GM19193 (cell line): ENCODE measurements around the gene MRPS30.

Source experiments
- POLR2A ChIP-seq: IDR thresholded peaks from 4 replicates; pipeline ENCODE4 v1.6.1; 2011; ENCODE audit not compliant: insufficient read depth, insufficient read length; ENCODE audit errors: extremely low read depth

Gene MRPS30

GRCh38 chr5:44809956-44810420 lies 1.2 kb downstream of the MRPS30 start:
- TF ChIP-seq POLR2A, result no peak

- TF ChIP-seq POLR2A, result no peak
These were observed 6.0 kb downstream of the MRPS30 start for GRCh38 chr5:44814761-44815160.

DNA sequence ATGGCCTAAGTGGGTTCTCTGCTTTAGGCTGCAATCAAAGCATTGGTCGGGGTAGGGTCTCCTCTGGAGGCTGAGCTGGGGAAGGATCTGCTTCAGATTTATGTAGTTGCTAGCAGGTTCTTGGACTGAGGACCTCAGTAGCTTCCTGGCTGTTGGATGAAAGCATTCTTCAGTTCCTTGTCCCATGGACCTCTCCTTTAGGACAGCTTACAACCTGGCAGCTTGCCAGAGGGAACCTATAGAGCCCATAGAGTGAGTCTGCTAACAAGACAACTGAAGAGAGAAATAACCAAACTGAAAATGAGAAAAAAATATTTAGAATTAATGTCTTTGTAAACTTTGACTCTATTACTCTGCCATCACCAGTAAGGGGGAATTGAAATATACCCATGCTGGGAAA lies 12.4 kb downstream of the MRPS30 start:
- no peak for TF ChIP-seq POLR2A

GRCh38 chr5:44827681-44828080 lies 18.9 kb downstream of the MRPS30 start:
- no peak for TF ChIP-seq POLR2A

GRCh38 chr5:44828719-44829118 lies 20.0 kb downstream of the MRPS30 start:
- no peak for TF ChIP-seq POLR2A

DNA sequence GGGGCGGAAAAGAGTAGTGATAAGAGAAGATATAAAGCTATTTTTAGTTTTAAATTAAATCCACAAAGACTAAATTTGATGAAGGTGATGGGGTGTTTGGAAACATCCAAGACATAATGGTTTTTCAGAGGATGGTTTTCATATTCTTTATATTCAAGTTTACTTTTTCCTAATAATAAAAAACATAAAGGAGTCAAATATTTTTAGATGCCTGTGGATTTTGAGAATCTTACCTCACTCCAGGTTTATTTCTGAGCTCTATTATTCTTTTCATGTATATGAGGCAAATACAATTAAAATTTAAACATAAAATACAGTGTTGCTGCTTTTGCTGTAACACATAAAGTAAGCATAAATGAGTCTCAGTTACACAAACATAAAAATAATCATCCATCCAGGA lies 22.2 kb downstream of the MRPS30 start:
- no peak for TF ChIP-seq POLR2A

- no peak for TF ChIP-seq POLR2A
These were observed 24.5 kb downstream of the MRPS30 start for GRCh38 chr5:44833249-44833648.

DNA sequence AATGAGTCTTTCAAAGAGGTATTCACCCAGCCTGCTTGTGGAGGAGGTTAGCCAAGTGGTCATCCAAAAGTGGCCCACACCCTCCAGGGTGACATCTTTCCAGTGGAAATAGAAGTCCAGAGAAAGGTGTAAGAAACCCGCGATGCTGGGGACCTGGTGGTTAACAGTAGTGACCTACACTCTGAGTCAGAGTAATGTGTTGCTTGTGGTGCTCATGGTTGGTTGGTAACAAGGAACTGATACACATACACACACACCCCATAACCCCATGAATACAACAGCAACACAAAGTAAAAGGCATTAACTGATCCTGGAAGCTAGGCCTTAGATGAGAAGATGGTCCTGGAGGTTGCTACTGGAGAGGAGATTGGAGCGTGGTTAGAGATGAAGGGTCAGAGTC lies 26.9 kb downstream of the MRPS30 start:
- no peak for TF ChIP-seq POLR2A

DNA sequence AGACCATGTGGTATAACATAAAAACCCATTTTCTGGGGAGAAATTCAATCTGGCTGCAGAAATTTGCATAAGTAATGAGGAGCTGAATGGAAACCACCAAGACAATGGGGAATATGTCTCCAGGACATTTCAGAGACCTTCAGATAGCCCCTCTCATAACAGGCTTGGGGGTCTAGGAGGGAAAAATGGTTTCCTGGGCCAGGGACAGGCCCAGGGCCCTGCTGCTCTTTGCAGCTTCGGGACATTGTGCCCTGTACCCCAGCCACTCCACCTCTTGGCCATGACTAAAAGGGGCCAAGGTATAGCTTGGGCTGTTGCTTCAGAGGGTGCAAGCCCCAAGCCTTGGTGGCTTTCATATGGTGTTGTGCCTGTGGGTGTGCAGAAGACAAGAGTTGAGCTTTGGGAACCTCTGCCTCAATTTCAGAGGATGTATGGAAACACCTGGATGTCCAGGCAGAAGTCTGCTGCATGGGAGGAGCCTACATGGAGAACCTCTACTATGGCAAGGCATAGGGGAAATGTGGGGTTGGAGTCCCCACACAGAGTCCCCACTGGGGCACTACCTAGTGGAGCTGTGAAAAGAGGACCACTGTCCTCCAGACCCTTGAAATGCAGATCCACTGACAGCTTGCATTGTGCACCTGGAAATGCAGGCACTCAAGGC lies 30.4 kb downstream of the MRPS30 start:
- TF ChIP-seq POLR2A, result no peak

GRCh38 chr5:44842496-44843282 lies 33.9 kb downstream of the MRPS30 start:
- no peak for TF ChIP-seq POLR2A

- TF ChIP-seq POLR2A, result no peak
These were observed 36.0 kb downstream of the MRPS30 start for GRCh38 chr5:44844744-44845143.

DNA sequence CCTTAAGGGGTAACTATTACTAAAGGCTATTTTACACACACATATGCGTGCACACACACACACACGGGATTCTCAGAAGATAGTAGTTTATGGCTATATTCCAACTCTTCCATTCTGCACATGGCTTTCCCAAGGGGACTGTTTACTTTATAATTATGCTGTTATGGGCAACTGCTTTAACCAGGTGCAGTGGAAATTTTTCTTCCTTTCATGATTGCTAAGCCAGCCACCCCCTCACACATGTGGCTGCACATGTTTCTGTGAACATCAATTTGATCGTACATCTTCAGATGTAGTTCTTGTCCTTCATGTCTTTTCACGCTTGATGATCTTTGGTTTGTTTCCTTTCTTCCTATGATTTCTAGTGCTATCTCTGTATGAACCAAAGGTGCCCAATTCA lies 37.0 kb downstream of the MRPS30 start:
- TF ChIP-seq POLR2A, result no peak

DNA sequence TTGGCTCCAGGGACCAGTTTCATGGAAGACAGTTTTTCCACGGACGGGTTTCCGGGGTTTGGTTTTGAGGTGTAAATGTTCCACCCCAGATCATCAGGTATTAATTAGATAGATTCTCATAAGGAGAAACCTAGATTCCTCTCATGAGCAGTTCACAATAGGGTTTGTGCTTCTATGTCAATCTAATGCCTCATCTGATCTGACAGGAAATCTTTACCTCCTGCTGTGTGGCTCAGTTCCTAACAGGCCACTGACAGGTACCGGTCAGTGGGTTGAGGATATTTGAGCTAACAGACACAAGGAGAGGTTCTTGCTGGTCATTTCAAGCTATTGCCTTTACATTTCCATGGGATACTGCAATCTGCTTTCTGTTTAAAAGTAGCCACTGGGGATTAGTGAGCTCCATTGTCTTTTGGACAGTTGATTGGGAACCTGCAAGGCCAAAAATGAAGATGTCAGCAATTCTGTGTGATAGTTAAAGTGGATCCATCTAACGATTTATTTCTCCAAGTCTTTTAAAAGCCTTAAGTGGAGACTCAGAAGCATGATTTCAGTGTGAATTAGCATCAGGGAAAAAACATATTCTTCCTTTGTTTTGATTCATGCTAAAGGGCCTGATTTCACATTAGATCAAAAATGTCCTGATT lies 38.6 kb downstream of the MRPS30 start:
- TF ChIP-seq POLR2A, result no peak

DNA sequence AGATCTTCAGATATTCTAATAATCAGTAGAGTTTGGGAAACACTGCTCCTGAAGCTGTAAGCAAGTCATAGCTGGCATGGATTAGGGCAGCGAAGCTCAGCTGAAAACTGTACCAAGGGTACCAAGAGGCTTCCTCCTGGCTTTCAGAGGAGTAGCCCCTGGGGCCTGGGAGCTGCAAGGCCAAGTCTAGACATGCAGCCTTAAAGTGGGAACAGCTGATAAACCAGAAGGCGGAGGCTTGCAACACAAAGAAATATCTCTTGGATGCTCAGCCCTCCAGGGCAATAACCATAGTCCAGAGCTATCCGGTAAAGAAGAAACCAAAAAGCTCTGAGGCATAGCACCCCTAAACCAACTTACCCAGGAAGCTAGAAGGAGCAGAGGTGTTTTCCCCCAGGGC lies 51.5 kb downstream of the MRPS30 start:
- no peak for TF ChIP-seq POLR2A

GRCh38 chr5:44862808-44863207 lies 54.1 kb downstream of the MRPS30 start:
- TF ChIP-seq POLR2A, result no peak
